Right cardiac atrium (tissue), 5 donors: ENCODE data around the gene TSSC4. TPM values are rescaled to one million over a fixed set of nuclear protein-coding genes. Genes with fewer than 3 reads are reported as not detected.

Source experiments
- ATAC-seq, 2 donors: fragments of 200-7000 bp; cut with Tn5 transposase; one replicate each; pipeline versions ENCODE4 v1.8.0 to v1.9.1; 2020; ENCODE audit warnings: moderate library complexity in 2 of 2, mild to moderate bottlenecking in 1 of 2
- DNase-seq, 3 donors: peaks; one replicate each; pipeline ENCODE4 v3.0.0-alpha.2; 2020
- H3K27ac ChIP-seq: one replicate; pipeline ENCODE4 v1.5.1; 2013; ENCODE audit warnings: mild to moderate bottlenecking, low read length, control low read depth, moderate library complexity
- H3K27me3 ChIP-seq: one replicate; pipeline ENCODE4 v1.6.1; 2013; ENCODE audit not compliant: control insufficient read depth, insufficient read depth
- H3K4me1 ChIP-seq: one replicate; pipeline ENCODE4 v1.6.1; 2013; ENCODE audit warnings: low read length; ENCODE audit not compliant: control insufficient read depth, insufficient read depth
- H3K4me3 ChIP-seq: one replicate; pipeline ENCODE4 v1.5.1; 2013; ENCODE audit warnings: low read length, control low read depth
- H3K9me3 ChIP-seq: one replicate; pipeline ENCODE4 v1.6.1; 2013; ENCODE audit warnings: low read length; ENCODE audit not compliant: control insufficient read depth
- WGBS: extraction: QIAGEN DNeasy Blood & Tissue Kit; methylation state at CpG from one replicate; pipeline ENCODE4 v1.1.7; 2013; 5-methylcytosine and 5-hydroxymethylcytosine counted together
- intact Hi-C, 4 donors: fragments of 100-400 bp; cut with DNase I; formaldehyde crosslinking; loops; one replicate each; pipeline versions ENCODE4 v1.11.0 to v1.14.0; 2022 to 2023
- polyA plus RNA-seq: library from polyadenylated mRNA; stranded (reverse); fragments of 200-250 nt; gene quantifications from one replicate; pipeline ENCODE4 v1.2.3, GENCODE V29; 2013
- total RNA-seq, 4 donors: library from RNA; stranded (reverse); fragmentation: NEBNext Ultra II Directional; extraction: Animal tissue kit (Norgen Biotek cat#: 25700); gene quantifications; one replicate each; pipeline ENCODE4 v1.2.1, GENCODE V29; 2021
- donor health status: healthy with polysubstance abuse.
- donor health status: DM: no; HTN: yes; CAD: no.
- donor health status: DM: no; HTN: no; CAD: no.
- donor health status: DM: no; HTN: yes; CAD: no; lungs with severe emphysema.
- donor health status: DM: yes; HTN: yes; CAD: no.

Gene TSSC4
- total and polyA plus RNA-seq, 5 donors, result 30.5 to 50.4 (median 35.4) TPM

GRCh38 chr11:2431395-2431794 is 30.8 kb downstream of the TSSC4 start:
- no peak for DNase-seq
- 84% methylated on average over 1 of the region's 1 CpG for WGBS
- Histone ChIP-seq H3K27me3 (no peaks in the 10 kb centered on the region), H3K4me3 (no peak overlapping the region), H3K4me1 (no peaks in the 10 kb centered on the region), H3K9me3 (no peaks in the 10 kb centered on the region), H3K27ac (no peak overlapping the region)
- intact Hi-C loops, result loop anchor here in 1 of 4 donors (5.0 kb wide), 1 partner anchor 461 kb away; no protein-coding TSS in a partner anchor
- ATAC-seq, result no peak

GRCh38 chr11:2432171-2432621 is 31.6 kb downstream of the TSSC4 start:
- no peaks in the 10 kb centered on the region for H3K4me1 ChIP-seq
- H3K9me3 ChIP-seq, result no peaks in the 10 kb centered on the region
- WGBS, result 72% methylated on average over 15 of the region's 15 CpGs
- intact Hi-C loops, result loop anchor here in 1 of 4 donors (5.0 kb wide), 1 partner anchor 460 kb away; no protein-coding TSS in a partner anchor
- ATAC-seq (no peak), DNase-seq (peak in 2 of 3 donors; percentile 23 to 48)
- H3K27me3 ChIP-seq, result no peaks in the 10 kb centered on the region
- H3K27ac ChIP-seq, result no peak overlapping the region
- no peak overlapping the region for H3K4me3 ChIP-seq

GRCh38 chr11:2432628-2433071 is 32.1 kb downstream of the TSSC4 start:
- Histone ChIP-seq H3K4me3 (no peak overlapping the region), H3K9me3 (no peaks in the 10 kb centered on the region), H3K27ac (no peak overlapping the region), H3K4me1 (no peaks in the 10 kb centered on the region), H3K27me3 (no peaks in the 10 kb centered on the region)
- no peak for ATAC-seq
- intact Hi-C loops, result loop anchor here in 1 of 4 donors (5.0 kb wide), 1 partner anchor 460 kb away; no protein-coding TSS in a partner anchor
- WGBS, result 88% methylated on average over 13 of the region's 13 CpGs
- DNase-seq, result peak in 1 of 3 donors; percentile 37

GRCh38 chr11:2433106-2433925 is 32.8 kb downstream of the TSSC4 start:
- H3K27ac ChIP-seq, result no peak overlapping the region
- no peaks in the 10 kb centered on the region for H3K9me3 ChIP-seq
- 88% methylated on average over 22 of the region's 22 CpGs for WGBS
- ATAC-seq (no peak), DNase-seq (peak in 1 of 3 donors; percentile 30)
- intact Hi-C loops, result loop anchor here in 1 of 4 donors (5.0 kb wide), 1 partner anchor 459 kb away; no protein-coding TSS in a partner anchor
- no peaks in the 10 kb centered on the region for H3K4me1 ChIP-seq
- H3K4me3 ChIP-seq, result no peak overlapping the region
- no peaks in the 10 kb centered on the region for H3K27me3 ChIP-seq

- H3K27ac ChIP-seq, result no peak overlapping the region
- H3K27me3 ChIP-seq, result no peaks in the 10 kb centered on the region
- no peak for DNase-seq
- no peaks in the 10 kb centered on the region for H3K9me3 ChIP-seq
- ATAC-seq, result no peak
- no peak overlapping the region for H3K4me3 ChIP-seq
- WGBS, result 93% methylated on average over 8 of the region's 8 CpGs
- H3K4me1 ChIP-seq, result no peaks in the 10 kb centered on the region
- intact Hi-C loops, result loop anchor here in 1 of 4 donors (5.0 kb wide), 1 partner anchor 458 kb away; no protein-coding TSS in a partner anchor
Measured at GRCh38 chr11:2434008-2434407, 33.5 kb downstream of the TSSC4 start.

GRCh38 chr11:2434506-2435255 is 34.1 kb downstream of the TSSC4 start:
- Histone ChIP-seq H3K4me1 (no peaks in the 10 kb centered on the region), H3K9me3 (no peaks in the 10 kb centered on the region), H3K27me3 (no peaks in the 10 kb centered on the region), H3K4me3 (no peak overlapping the region), H3K27ac (no peak overlapping the region)
- 83% methylated on average over 11 of the region's 11 CpGs for WGBS
- DNase-seq (no peak), ATAC-seq (no peak)
- intact Hi-C loops, result loop anchor here in 1 of 4 donors (5.0 kb wide), 1 partner anchor 458 kb away; no protein-coding TSS in a partner anchor

GRCh38 chr11:2435288-2436012 is 34.9 kb downstream of the TSSC4 start:
- Histone ChIP-seq H3K27ac (no peak overlapping the region), H3K27me3 (no peaks in the 10 kb centered on the region), H3K9me3 (no peaks in the 10 kb centered on the region), H3K4me1 (no peaks in the 10 kb centered on the region), H3K4me3 (no peak overlapping the region)
- WGBS, result 89% methylated on average over 12 of the region's 12 CpGs
- DNase-seq, result peak in 1 of 3 donors; percentile 41
- intact Hi-C loops, result no loop called here
- ATAC-seq, result no peak

GRCh38 chr11:2436013-2436520 is 35.5 kb downstream of the TSSC4 start:
- DNase-seq (no peak), ATAC-seq (no peak)
- Histone ChIP-seq H3K27me3 (no peaks in the 10 kb centered on the region), H3K4me3 (no peak overlapping the region), H3K9me3 (no peaks in the 10 kb centered on the region), H3K27ac (no peak overlapping the region), H3K4me1 (no peaks in the 10 kb centered on the region)
- 76% methylated on average over 10 of the region's 10 CpGs for WGBS
- intact Hi-C loops, result no loop called here

- Histone ChIP-seq H3K4me3 (no peak overlapping the region), H3K27ac (no peak overlapping the region), H3K27me3 (no peaks in the 10 kb centered on the region), H3K9me3 (no peaks in the 10 kb centered on the region), H3K4me1 (no peaks in the 10 kb centered on the region)
- WGBS, result 84% methylated on average over 13 of the region's 13 CpGs
- peak in 2 of 3 donors; percentile 27 to 40 for DNase-seq
- intact Hi-C loops, result no loop called here
- ATAC-seq, result no peak
Measured at GRCh38 chr11:2436521-2437031, 36.0 kb downstream of the TSSC4 start.

GRCh38 chr11:2437516-2437915 is 37.0 kb downstream of the TSSC4 start:
- Histone ChIP-seq H3K9me3 (no peaks in the 10 kb centered on the region), H3K27me3 (no peaks in the 10 kb centered on the region), H3K4me3 (no peak overlapping the region), H3K27ac (no peak overlapping the region), H3K4me1 (no peaks in the 10 kb centered on the region)
- DNase-seq (no peak), ATAC-seq (no peak)
- 90% methylated on average over 4 of the region's 4 CpGs for WGBS
- intact Hi-C loops, result no loop called here
